GM19351 (cell line): ENCODE measurements around the gene CCDC8.
"Not testable (repeated sequence)": the region's sequence is repeated elsewhere in the genome, so short reads cannot be mapped to it uniquely, and the experiment has no call there.

Experiments used
- ATAC-seq: cut with Tn5 transposase; IDR thresholded peaks from one replicate; pipeline ENCODE4 v1.9.1; 2021; ENCODE audit warnings: mild to moderate bottlenecking, moderate library complexity; ENCODE audit not compliant: unreplicated experiment

The CCDC8 gene, protein sequence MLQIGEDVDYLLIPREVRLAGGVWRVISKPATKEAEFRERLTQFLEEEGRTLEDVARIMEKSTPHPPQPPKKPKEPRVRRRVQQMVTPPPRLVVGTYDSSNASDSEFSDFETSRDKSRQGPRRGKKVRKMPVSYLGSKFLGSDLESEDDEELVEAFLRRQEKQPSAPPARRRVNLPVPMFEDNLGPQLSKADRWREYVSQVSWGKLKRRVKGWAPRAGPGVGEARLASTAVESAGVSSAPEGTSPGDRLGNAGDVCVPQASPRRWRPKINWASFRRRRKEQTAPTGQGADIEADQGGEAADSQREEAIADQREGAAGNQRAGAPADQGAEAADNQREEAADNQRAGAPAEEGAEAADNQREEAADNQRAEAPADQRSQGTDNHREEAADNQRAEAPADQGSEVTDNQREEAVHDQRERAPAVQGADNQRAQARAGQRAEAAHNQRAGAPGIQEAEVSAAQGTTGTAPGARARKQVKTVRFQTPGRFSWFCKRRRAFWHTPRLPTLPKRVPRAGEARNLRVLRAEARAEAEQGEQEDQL

DNA sequence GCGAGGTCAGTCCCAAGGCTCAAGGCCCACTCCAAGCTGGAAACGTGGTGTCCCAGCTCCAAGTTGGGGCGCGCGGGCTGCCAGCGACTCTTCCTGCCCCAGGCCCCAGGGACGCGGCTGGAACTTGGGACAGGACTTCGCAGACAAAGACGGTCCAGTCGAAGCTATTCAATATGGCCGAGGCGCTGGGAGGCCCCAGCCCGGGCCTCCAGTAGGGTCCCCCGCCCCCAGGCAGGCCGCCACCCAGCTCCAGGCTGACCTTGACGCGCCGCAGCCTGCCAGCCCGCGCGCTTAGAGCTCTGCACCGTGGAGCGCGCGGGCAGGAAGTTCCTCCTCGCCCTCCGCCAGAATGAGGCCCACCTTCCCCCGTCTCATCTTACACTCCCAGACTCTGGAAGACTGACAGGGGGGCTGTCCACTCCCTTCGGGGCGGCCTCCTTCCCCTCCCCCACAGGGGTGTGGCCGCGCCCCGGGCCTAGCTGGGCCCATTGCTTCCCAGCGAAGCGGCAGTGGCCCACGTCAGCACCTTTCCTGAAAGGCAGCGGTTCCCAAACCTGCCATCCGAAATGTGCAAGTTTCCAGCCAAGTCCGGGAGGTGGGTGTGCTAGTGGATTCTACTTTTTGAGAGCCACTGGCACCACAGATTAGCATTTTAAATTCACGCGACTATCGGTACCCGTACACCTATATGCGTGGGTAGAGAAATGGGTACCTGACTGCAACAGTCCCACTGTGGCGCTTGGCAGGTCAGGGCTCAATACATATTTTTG is at the start of gene CCDC8:
Gene CCDC8 (minus strand): TSS at position 303 of the 770 bp plus-strand sequence. CDS start 754 bp downstream, outside the sequence.
- ATAC-seq, result no peak

DNA sequence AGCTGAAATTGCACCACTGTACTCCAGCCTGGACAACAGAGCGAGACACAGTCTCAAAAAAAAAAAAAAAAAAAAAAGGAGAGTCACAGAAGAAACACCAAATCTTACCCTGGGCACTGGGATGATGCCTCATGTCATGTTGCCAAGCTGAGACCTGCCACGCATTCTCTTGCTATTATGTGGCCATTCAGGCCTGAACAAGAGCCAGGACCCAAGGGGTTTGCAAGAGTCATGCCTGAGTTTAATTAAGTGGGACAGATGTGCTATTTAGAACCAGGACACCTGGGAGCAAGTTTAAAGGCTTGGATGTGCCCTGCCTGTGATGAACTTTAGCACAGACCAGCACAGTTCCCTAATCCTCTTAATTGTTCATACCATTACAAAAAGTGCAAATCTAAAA is 48.2 kb upstream of the CCDC8 start:
- no peak for ATAC-seq

DNA sequence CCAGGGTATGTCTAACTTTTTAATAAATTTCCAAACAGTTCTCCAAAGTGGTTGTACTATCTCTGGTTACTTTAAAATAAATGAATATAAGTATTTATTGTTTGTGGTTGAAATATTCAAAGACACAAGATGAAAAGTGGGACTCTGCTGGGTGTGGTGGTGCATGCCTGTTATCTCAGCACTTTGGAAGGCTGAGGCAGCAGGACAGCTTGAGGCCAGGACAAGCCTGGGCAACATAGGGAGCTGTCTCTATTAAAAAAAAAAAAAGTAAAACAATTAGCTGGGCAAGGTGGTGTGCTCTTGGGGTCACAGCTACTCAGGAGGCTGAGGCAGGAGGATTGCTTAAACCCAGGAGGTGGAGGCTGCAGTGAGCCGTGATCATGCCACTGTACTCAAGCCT is 47.6 kb upstream of the CCDC8 start:
- no peak for ATAC-seq

DNA sequence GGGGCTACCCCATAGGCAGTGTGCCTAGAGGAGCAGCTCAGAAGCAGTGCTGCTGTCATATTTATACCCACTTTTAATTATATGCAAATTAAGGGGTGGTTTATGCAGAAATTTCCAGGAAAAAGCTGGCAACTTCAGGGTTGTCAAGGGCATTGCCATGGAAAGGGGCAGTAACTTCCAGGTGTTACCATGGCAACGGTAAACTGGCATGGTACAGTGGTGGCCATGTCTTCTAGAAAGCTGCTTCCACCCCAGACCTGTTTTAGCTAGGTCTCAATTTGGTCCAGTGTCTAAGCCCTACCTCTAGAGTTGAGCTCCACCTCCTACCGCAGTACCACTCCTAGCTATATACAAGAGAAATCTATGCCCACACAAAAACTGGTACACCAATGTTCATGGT is 46.7 kb upstream of the CCDC8 start:
- ATAC-seq, result no peak

DNA sequence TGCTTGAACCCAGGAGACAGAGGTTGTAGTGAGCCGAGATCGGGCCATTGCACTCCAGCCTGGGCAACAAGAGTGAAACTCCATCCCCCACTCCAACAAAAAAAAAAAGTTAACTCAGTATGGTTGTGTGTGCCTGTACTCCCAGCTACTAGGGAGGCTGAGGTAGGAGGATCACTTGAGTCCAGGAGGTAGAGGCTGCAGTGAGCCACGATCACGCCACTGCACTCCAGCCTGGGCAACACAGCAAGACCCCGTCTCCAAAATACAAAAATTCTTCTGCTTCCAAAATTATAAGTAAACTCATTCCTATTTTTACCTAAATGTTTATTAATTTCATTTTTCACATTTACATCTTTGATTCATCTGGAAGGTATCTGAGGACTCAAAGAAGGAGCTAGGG is 43.6 kb upstream of the CCDC8 start:
- ATAC-seq, result no peak

DNA sequence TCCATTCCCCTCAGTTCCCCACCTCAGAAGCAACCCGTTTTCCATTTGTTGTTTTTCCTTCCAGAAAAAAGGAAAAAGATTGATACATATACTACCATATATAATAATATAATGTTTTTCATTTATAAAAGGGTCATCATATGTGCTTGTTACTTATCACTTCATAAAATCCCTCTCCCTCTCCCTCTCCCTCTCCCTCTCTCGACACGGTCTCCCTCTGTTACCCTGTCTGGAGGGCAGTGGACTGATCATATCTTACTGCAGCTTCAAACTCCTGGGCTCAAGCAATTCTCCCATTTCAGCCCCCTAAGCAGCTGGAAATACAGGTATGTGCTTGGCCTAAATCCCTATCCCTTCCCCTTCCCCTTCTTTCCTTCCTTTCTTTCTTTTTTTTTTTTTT is 40.9 kb upstream of the CCDC8 start:
- no peak for ATAC-seq

DNA sequence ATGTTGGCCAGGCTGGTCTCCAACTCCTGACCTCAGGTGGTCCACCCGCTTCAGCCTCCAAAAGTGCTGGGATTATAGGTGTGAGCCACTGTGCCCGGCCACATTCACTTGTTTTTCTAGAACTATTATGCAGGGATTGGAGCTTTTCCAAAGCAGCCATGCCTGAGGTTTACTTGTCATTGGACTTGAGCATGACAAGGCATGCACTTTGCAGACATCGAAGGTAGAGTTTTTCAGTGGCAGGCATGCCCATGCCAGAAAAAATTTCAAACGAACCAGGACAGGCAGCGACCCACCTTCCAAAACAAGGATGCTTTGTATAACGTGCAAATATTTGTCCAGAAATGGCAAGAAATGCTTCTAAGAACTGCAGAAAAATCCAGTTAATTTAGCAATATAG is 40.3 kb upstream of the CCDC8 start:
- no peak for ATAC-seq

DNA sequence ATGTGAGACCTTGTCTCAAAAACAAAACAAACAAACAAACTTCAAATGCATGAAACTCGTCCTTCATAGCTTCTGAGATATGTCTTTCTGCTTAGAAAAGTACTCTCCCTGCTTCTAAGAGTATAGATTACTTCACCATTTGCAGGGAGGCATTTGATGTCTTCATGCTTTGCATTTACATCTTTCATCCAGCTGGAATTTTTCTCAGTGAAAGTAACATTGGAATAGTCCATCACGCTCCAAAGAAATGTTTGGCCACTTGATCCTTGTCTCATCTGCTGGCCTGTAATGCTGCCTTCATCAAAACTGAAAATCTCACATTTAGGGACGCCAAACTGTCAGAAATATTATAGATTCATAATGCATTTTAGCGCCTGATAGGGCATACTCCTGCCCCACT is 38.8 kb upstream of the CCDC8 start:
- no peak for ATAC-seq

DNA sequence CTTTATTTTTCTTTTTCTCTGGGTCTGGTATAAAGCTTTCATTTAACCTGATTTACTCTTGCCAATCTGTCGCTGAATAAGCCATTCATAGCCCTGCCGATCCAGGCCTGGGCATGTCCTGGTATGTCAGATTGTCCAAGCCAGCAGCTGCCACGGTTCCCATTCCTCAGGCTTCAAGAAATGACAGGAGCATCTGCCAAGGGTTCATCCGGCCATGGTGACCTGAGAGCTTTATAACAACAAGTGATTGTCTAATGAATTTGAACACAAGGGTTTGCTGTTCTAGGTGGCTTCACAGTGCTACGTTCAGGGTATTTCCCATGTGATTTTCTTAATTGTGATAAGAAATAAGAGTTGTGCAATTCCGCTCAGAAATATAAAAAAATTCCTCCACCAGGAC is 38.0 kb upstream of the CCDC8 start:
- ATAC-seq, result no peak

DNA sequence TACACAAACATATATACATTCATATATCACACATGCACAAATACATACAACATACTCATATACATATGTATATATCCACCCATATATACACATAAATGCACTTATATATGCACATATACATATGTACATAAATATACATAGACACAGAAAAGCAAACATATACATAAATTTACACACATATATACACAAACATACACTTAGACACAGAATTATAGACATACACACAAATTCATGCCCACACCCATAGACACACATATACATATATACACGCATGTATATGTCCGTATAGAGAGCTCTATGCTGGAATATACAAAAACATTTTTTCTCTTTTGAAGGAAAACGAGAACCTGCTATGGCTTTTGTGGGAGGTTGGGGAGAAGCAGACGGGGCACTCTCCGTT is 37.4 kb upstream of the CCDC8 start:
- no peak for ATAC-seq

DNA sequence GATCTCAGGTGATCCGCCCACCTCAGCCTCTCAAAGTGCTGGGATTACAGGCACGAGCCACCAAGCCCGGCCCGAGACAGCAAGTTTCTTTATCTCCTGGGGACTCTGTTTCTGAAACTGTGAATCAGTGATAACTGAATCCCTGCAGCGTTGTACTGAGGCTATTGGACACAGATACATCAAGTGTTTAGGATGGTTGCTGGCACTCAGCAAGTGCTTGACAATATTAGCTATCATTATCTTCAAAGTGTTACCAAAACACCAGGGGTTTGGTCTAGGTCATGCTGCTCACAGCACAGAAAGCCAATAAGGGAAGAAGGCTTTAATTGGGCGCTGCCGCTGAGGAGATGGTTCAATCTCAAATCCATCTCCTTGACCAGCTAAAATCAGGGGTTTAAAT is 35.9 kb upstream of the CCDC8 start:
- ATAC-seq, result no peak

DNA sequence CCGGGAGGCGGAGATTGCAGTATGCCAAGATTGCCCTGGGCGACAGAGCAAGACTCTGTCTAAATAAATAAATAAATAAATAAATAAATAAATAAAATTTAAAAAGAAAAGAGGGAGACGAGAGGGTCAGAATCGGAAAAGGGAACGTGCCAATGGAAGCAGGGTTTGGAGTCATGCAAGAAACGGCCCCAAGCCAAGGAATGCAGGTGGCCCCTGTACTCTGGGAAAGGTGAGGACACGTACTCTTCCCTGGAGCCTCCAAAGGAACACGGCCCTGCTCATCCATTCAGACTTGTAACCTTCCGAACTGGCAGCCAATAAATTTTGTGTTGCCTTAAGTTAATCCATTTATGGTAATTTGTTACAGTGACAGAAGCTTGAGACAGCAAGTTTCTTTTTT is 35.2 kb upstream of the CCDC8 start:
- ATAC-seq, result no peak

DNA sequence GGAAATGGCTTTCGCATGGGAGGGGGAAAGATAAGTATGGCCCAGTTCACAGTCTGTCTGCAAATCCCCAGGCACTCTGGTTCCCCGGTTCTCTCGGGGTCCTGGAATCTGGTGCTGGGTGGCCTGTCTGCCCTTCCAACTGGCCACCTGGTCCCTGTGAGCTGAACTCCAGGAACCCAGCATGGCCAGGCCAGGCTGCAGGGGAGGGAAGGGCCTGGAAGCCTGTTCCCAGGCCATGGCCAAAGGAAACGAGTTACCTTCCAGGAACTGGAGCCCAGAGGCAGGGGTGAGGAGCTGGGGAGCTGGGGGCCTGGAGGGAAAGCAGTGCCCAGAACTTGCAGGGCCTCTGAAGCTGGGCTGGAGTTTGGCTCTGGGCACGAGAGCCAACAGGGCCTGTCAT is 34.5 kb upstream of the CCDC8 start:
- no peak for ATAC-seq

DNA sequence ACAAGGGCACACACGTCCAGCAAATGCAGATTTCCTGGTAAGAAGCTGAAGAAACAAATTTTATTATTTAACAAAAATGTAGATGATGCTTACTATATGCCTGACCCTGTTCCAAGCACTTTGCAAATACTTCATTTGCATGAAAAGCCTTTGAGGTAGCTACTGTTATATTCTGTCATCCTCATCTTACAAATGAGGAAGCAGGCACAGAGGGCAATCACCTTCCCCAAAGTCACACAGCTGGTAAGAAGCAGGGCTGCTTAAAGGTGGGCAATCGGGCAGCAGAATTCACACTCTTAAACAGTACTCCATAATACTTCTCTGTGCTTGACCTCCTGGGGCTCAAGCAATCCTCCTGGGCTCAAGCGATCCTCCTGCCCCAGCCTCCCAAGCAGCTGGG is 33.6 kb upstream of the CCDC8 start:
- ATAC-seq, result no peak

DNA sequence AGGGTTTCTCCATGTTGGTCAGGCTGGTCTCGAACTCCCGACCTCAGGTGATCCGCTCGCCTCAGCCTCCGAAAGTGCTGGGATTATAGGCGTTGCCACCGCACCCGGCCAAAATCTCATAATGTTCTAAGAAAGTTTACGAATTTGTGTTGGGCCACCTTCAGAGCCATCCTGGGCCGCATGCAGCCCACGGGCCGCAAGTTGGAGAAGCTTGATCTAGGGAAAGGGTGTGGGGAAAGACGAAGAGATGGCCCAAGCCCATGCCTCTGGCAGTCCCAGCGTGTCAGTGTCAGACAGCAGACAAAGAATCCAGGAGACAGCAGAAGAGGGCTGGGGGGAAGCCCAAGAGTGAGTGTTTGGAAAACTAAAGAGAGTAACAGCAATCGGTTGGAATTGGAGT is 32.7 kb upstream of the CCDC8 start:
- ATAC-seq, result no peak

DNA sequence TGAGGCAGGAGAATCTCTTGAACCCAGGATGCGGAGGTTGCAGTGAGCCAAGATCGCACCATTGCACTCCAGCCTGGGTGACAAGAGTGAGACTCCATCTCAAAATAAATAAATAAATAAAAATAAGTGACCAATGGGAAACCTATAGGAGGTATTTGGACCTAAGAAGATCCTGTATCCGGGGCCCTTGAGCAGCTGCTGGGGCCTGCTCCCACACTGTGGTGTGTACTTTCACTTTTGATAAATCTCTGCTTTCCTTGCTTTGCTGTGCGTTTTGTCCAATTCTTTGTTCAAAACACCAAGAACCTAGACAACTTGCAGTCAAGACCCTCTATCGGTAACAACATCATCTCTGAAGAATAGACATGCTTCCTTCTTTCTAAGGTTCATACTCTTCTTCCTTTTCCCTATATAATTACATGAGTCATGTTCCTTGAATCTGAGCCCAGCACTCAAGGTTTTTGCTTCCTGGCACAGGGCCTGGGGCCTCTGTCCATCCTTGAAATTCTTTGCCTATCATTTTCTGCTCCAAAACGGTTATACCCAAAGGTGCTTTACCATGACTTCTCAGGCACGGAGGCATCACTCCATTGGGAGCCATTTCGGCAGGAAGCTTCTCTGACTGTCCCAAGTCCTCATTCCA is 29.6 kb upstream of the CCDC8 start:
- no peak for ATAC-seq

DNA sequence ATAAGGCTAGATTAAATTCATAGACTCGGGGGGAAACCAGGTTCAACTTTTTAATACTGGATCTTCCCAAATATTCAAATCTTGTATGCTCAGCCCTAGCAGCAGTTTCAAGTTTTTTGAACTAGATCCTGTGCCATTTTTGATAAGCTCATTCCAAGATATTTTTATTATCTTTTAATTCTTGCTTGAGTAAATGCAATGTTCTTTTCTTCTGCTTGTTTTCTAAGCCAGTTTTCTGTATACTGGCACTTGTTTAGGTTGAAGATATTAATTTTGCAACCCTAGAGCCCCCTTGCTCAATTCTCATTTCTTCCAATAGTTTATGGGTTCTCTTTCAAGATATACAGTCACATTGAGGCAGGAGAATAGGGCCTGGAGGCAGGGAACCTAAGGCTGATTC is 28.5 kb upstream of the CCDC8 start:
- ATAC-seq, result no peak

DNA sequence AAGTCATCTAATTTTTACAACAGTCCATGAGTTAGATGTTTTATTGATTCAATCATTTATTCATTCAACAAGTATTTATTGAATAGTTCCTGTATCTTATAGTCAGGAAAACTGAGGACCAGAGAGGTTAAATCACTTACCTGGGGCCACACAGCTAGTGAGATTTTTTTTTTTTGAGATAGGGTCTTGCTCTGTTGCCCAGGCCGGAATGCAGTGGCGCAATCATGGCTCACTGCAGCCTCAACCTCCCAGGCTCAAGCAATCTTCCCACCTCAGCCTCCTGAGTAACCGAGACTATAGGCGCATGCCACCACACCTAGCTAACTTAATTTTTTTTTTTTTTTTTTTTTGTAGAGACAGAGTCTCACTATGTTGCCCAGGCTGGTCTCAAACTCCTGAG is 22.3 kb upstream of the CCDC8 start:
- not testable (repeated sequence) for ATAC-seq

DNA sequence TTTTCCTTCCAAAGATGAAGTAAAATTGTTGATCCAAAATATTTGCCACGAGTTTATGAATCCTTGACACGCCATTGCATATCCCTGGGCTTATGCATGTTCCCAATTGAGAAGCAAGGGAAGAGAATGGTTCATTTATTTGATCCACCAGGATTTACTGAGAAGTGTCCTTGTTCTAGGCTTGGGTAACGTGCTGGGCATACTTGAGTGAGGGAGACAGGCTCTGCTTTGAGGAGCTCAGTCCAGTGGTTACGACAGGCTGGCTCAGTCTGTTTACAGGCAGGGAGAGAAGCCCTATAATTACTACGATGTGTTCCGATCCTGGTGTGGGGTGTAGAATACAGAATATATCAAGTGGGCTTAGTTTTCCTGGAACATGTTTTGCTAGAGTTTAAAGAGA is 21.6 kb upstream of the CCDC8 start:
- ATAC-seq, result no peak

DNA sequence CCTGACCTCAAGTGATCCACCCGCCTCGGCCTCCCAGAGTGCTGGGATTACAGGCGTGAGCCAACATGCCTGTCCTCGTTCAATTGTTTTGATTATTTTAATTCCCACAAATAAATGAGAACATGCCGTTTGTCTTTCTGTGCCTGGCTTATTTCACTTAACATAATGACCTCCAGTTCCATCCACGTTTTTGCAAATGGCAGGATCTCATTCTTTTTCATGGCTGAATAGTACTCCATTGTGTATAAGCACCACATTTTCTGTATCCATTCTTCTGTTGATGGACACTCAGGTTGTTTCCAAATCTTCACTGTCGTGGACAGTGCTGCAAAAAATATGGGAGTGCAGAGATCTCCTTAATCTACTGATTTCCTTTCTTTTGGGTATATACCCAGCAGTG is 20.1 kb upstream of the CCDC8 start:
- not testable (repeated sequence) for ATAC-seq

DNA sequence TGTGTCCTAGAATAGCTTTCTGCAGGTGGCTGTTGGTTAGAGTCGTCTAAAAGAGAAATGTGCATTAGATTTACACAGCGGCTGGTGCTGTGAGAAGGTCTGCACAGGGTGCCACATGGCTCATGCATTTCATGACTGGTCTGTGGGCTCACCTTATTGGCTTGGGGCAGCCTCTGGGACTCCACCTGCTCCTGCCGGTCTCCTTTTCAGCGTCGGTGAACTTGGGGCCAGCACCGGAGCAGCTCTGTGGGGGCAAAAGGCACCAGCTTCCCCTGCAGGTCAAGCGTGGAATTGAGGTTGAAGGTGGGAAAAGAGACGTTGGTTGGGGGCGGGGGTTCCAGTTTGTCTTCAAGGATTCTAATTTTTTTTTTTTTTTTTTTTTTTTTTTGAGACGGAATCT is 18.5 kb upstream of the CCDC8 start:
- ATAC-seq, result no peak

DNA sequence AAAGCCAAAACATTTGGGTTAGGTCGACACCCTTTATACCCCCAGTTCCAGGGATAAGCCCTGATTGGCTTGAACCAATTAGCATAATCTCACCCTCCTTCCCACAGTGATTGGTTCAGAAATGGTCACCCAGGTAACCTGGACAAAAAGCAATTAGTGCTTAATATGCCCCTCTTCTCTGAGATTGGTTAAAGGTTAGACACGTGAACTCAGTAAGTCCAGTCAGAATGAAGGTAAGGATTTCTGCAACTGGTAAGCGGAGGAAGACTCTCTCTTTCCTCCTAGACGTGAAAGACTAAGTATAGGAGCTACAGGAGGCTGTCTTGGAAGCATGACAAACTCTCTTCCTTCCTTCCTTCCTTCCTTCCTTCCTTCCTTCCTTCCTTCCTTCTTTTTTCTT is 16.6 kb upstream of the CCDC8 start:
- no peak for ATAC-seq
